ENCODE measurements around the gene KIT.

GRCh38 chr4:54745031-54745770 lies 87.4 kb downstream of the KIT start:
- TF ChIP-seq, protein P1, sequence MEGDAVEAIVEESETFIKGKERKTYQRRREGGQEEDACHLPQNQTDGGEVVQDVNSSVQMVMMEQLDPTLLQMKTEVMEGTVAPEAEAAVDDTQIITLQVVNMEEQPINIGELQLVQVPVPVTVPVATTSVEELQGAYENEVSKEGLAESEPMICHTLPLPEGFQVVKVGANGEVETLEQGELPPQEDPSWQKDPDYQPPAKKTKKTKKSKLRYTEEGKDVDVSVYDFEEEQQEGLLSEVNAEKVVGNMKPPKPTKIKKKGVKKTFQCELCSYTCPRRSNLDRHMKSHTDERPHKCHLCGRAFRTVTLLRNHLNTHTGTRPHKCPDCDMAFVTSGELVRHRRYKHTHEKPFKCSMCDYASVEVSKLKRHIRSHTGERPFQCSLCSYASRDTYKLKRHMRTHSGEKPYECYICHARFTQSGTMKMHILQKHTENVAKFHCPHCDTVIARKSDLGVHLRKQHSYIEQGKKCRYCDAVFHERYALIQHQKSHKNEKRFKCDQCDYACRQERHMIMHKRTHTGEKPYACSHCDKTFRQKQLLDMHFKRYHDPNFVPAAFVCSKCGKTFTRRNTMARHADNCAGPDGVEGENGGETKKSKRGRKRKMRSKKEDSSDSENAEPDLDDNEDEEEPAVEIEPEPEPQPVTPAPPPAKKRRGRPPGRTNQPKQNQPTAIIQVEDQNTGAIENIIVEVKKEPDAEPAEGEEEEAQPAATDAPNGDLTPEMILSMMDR (IDR thresholded peaks at IDR 0.05), result no peak
- TF ChIP-seq EZH2 (IDR thresholded peaks at IDR 0.05; ENCODE audit: borderline replicate concordance, insufficient read depth, low read depth, low read length, poor library complexity, severe bottlenecking), result no peak
